K562 (cell line): Measurements from ENCODE around the gene RREB1. TPM values are rescaled to one million over a fixed set of nuclear protein-coding genes. Genes with fewer than 3 reads are reported as not detected.

Source experiments
- ARID3A ChIP-seq: IDR thresholded peaks from 2 replicates; pipeline ENCODE4 v1.6.1; 2012; ENCODE audit warnings: low read depth, low read length, improper control_type of control experiment, borderline replicate concordance
- ATF4 ChIP-seq: fragments of 450-650 bp; formaldehyde crosslinking; IDR thresholded peaks from 2 replicates; pipeline ENCODE4 v1.4.0; 2022; ENCODE audit warnings: mild to moderate bottlenecking, moderate library complexity
- HDAC8 ChIP-seq: fragments of 450-650 bp; IDR thresholded peaks from 2 replicates; pipeline ENCODE4 v1.6.1; 2016; ENCODE audit warnings: mild to moderate bottlenecking, missing genetic modification characterization, moderate library complexity, missing compliant biosample characterization
- HNRNPL ChIP-seq: fragments of 200-400 bp; formaldehyde crosslinking; IDR thresholded peaks from 2 replicates; pipeline ENCODE4 v1.6.1; 2017; ENCODE audit warnings: low read depth, mild to moderate bottlenecking, low read length
- PCBP1 ChIP-seq: fragments of 200-400 bp; formaldehyde crosslinking; IDR thresholded peaks from 2 replicates; pipeline ENCODE4 v1.6.1; 2018; ENCODE audit warnings: mild to moderate bottlenecking, low read depth, low read length; ENCODE audit not compliant: poor library complexity, severe bottlenecking
- SRSF3 ChIP-seq: fragments of 200-400 bp; formaldehyde crosslinking; IDR thresholded peaks from 2 replicates; pipeline ENCODE4 v1.6.1; 2016; ENCODE audit warnings: mild to moderate bottlenecking, low read length, moderate library complexity; ENCODE audit not compliant: insufficient read depth
- ZBTB9 ChIP-seq: fragments of 450-650 bp; formaldehyde crosslinking; IDR thresholded peaks from 2 replicates; pipeline ENCODE4 v1.4.0; 2020; ENCODE audit warnings: mild to moderate bottlenecking, moderate library complexity
- ZKSCAN3 ChIP-seq: fragments of 250-450 bp; sonication (Bioruptor Pico); IDR thresholded peaks from 2 replicates; pipeline ENCODE4 v1.4.0; 2020
- ZNF311 ChIP-seq: fragments of 250-450 bp; sonication (Bioruptor Pico); IDR thresholded peaks from 2 replicates; pipeline ENCODE4 v1.4.0; 2020; ENCODE audit warnings: mild to moderate bottlenecking, moderate library complexity
- ZNF592 ChIP-seq: fragments of 450-650 bp; IDR thresholded peaks from 2 replicates; pipeline ENCODE4 v1.6.1; 2017; ENCODE audit warnings: antibody characterized with exemption, mild to moderate bottlenecking
- ZNF644 ChIP-seq: fragments of 200-800 bp; sonication (Bioruptor generic); IDR thresholded peaks from 2 replicates; pipeline ENCODE4 v1.6.1; 2016; ENCODE audit warnings: low read depth, missing genetic modification characterization, missing compliant biosample characterization
- ZNF707 ChIP-seq: fragments of 250-450 bp; sonication (Bioruptor Pico); conservative IDR thresholded peaks from 2 replicates; pipeline ENCODE4 v1.8.0; 2022; ENCODE audit warnings: inconsistent platforms, mild to moderate bottlenecking, moderate library complexity
- polyA plus RNA-seq, 8 experiments: library from polyadenylated mRNA; depleted of rRNA in 4 of 8; stranded (reverse) in 5 of 8; unstranded in 3 of 8; fragments of >200 nt; fragmentation: Nextera tagmentation in 2 of 8; fragmentation: Illumina TruSeq in 1 of 8; extraction: Ambion mirVana in 2 of 8; extraction: Trizol in 1 of 8; gene quantifications; 2 replicates each; pipeline versions ENCODE4 v1.2.1 to v1.2.3, GENCODE V29; 2011 to 2014; ENCODE audit warnings: inconsistent platforms in 1 of 8, missing spikeins in 1 of 8
- total RNA-seq, 7 experiments: library from RNA; depleted of rRNA in 6 of 7; stranded (reverse); fragments of >200 nt in 6 of 7; fragmentation: Illumina TruSeq in 2 of 7; extraction: Trizol in 2 of 7; gene quantifications; 2 replicates each; pipeline versions ENCODE4 v1.2.1 to v1.2.3, GENCODE V29; 2011 to 2021; ENCODE audit warnings: low replicate concordance in 1 of 7

RREB1 gene
- total and polyA plus RNA-seq, 9 of the 15 experiments (the other 6 are each of a cell fraction or from before 2014, with no cell fraction given), result 3.3 to 64.2 (median 19.3) TPM

GRCh38 chr6:7106752-7107577 is 796 bp upstream of the RREB1 start (continued):
- TF ChIP-seq ATF4 (CRISPR knock-in tag) (no peak), ZBTB9 (peak; percentile 49; the same call in 1 of the 2 replicates), ARID3A (no peak), HNRNPL (no peak), ZKSCAN3 (CRISPR knock-in tag) (no peak), ZNF592 (peak; percentile 85), HDAC8 (no peak), ZNF707 (CRISPR knock-in tag) (no peak), ZNF644 (tag) (0 out of 2 replicates have a peak, but pooled peaks have one; percentile 1), PCBP1 (no peak), ZNF311 (0 out of 2 replicates have a peak, but pooled peaks have one; percentile 21), SRSF3 (no peak)
